ENCODE results near the gene WIZ. TPM values are rescaled to one million over a fixed set of nuclear protein-coding genes. Genes with fewer than 3 reads are reported as not detected.

Gene WIZ
- total RNA-seq, 1 experiment from 2014 or later, result 37.5 TPM

GRCh38 chr19:15381429-15381828 is 68.3 kb downstream of the WIZ start:
- CTCF ChIA-PET, result no interaction called here
- peaks cover 18% of the 10 kb centered on the region for H3K4me1 ChIP-seq
- H3K27ac Mint-ChIP-seq (ENCODE audit: unreplicated experiment), result no peak overlapping the region
- H3K4me1 Mint-ChIP-seq (ENCODE audit: low read depth, unreplicated experiment), result peaks cover 15% of the 10 kb centered on the region
- H3K36me3 ChIP-seq (ENCODE audit: control insufficient read depth, insufficient read depth, low read length), result no peaks in the 10 kb centered on the region
- no peak for DNase-seq
- POLR2A ChIA-PET, result no interaction called here
- H3K27me3 Mint-ChIP-seq (ENCODE audit: insufficient read depth, unreplicated experiment), result no peaks in the 10 kb centered on the region
- BruUV-seq (replicated peaks), result no TSS peak
- intact Hi-C loops (cut with micrococcal nuclease; ENCODE audit: unreplicated experiment), result no loop called here
- peaks cover 49% of the 10 kb centered on the region for H3K36me3 Mint-ChIP-seq (ENCODE audit: insufficient read depth, unreplicated experiment)
- no peaks in the 10 kb centered on the region for H3K9me3 Mint-ChIP-seq (ENCODE audit: unreplicated experiment)
- no peak overlapping the region for H3K4me3 ChIP-seq (ENCODE audit: low read depth, low read length)
- TF ChIP-seq CTCF (IDR thresholded peaks at IDR 0.05; ENCODE audit: insufficient read depth in 1 of 2, low read depth in 1 of 2, low read length in 1 of 2, severe bottlenecking in 1 of 2, unreplicated experiment in 1 of 2), result no peak
- H3K27me3 ChIP-seq (replicated peaks; ENCODE audit: control insufficient read depth, insufficient read depth, low read length), result no peaks in the 10 kb centered on the region
- no peaks in the 10 kb centered on the region for H3K9me3 ChIP-seq
- peak overlapping the region; percentile 86 for H3K4me3 Mint-ChIP-seq (ENCODE audit: unreplicated experiment)

- peak overlapping the region; percentile 86 for H3K4me3 Mint-ChIP-seq (ENCODE audit: unreplicated experiment)
- H3K4me1 Mint-ChIP-seq (ENCODE audit: low read depth, unreplicated experiment), result peaks cover 16% of the 10 kb centered on the region
- DNase-seq, result peak; percentile 85 to 90
- H3K9me3 ChIP-seq, result no peaks in the 10 kb centered on the region
- H3K36me3 Mint-ChIP-seq (ENCODE audit: insufficient read depth, unreplicated experiment), result peaks cover 50% of the 10 kb centered on the region
- BruUV-seq (replicated peaks), result no TSS peak
- ChIA-PET CTCF (interaction anchor here (0.6 to 3.0 kb wide), 6 partner anchors 39 to 936 kb away, joined by 3 to 20 read pairs (median 8); partner anchors contain the start of gene AKAP8L), POLR2A (interaction anchor here (0.6 to 4.1 kb wide), 5 partner anchors 39 to 143 kb away, joined by 3 to 40 read pairs (median 6); partner anchors contain the start of genes AKAP8L and BRD4)
- H3K4me1 ChIP-seq, result peaks cover 18% of the 10 kb centered on the region
- no peak for TF ChIP-seq CTCF (IDR thresholded peaks at IDR 0.05; ENCODE audit: insufficient read depth in 1 of 2, low read depth in 1 of 2, low read length in 1 of 2, severe bottlenecking in 1 of 2, unreplicated experiment in 1 of 2)
- intact Hi-C loops (cut with micrococcal nuclease; ENCODE audit: unreplicated experiment), result loop anchor here (1.0 to 5.0 kb wide), 4 partner anchors 37 to 177 kb away; partner anchors contain the start of genes AKAP8L and BRD4
- H3K4me3 ChIP-seq (ENCODE audit: low read depth, low read length), result peak overlapping the region; percentile 51
- H3K27me3 Mint-ChIP-seq (ENCODE audit: insufficient read depth, unreplicated experiment), result no peaks in the 10 kb centered on the region
- peak overlapping the region; percentile 100 for H3K27ac Mint-ChIP-seq (ENCODE audit: unreplicated experiment)
- H3K27me3 ChIP-seq (replicated peaks; ENCODE audit: control insufficient read depth, insufficient read depth, low read length), result no peaks in the 10 kb centered on the region
- H3K36me3 ChIP-seq (ENCODE audit: control insufficient read depth, insufficient read depth, low read length), result no peaks in the 10 kb centered on the region
- H3K9me3 Mint-ChIP-seq (ENCODE audit: unreplicated experiment), result no peaks in the 10 kb centered on the region
Measured at GRCh38 chr19:15379999-15380647, 69.6 kb downstream of the WIZ start.

GRCh38 chr19:15379083-15379998 is 70.4 kb downstream of the WIZ start, which contains the start of gene AKAP8:
Gene AKAP8 (minus strand): TSS chr19:15379787. CDS start chr19:15379731, 56 bp downstream.
- no peaks in the 10 kb centered on the region for H3K27me3 Mint-ChIP-seq (ENCODE audit: insufficient read depth, unreplicated experiment)
- no peaks in the 10 kb centered on the region for H3K9me3 Mint-ChIP-seq (ENCODE audit: unreplicated experiment)
- H3K36me3 Mint-ChIP-seq (ENCODE audit: insufficient read depth, unreplicated experiment), result peaks cover 58% of the 10 kb centered on the region
- no TSS peak for BruUV-seq (replicated peaks)
- peak within 1 kb of the TSS; percentile 98 for H3K4me3 ChIP-seq (ENCODE audit: low read depth, low read length)
- peak within 1 kb of the TSS; percentile 86 for H3K4me3 Mint-ChIP-seq (ENCODE audit: unreplicated experiment)
- no peaks in the 10 kb centered on the region for H3K27me3 ChIP-seq (replicated peaks; ENCODE audit: control insufficient read depth, insufficient read depth, low read length)
- H3K27ac Mint-ChIP-seq (ENCODE audit: unreplicated experiment), result peak within 1 kb of the TSS; percentile 100
- peaks cover 16% of the 10 kb centered on the region for H3K4me1 Mint-ChIP-seq (ENCODE audit: low read depth, unreplicated experiment)
- no peaks in the 10 kb centered on the region for H3K9me3 ChIP-seq
- H3K36me3 ChIP-seq (ENCODE audit: control insufficient read depth, insufficient read depth, low read length), result no peaks in the 10 kb centered on the region
- peak; percentile 97 to 98 for DNase-seq
- no peak for TF ChIP-seq CTCF (IDR thresholded peaks at IDR 0.05; ENCODE audit: insufficient read depth in 1 of 2, low read depth in 1 of 2, low read length in 1 of 2, severe bottlenecking in 1 of 2, unreplicated experiment in 1 of 2)
- H3K4me1 ChIP-seq, result peaks cover 18% of the 10 kb centered on the region
- CTCF ChIA-PET, result interaction anchor here (0.6 to 3.0 kb wide), 9 partner anchors 40 to 937 kb away, joined by 3 to 20 read pairs (median 4); partner anchors contain the start of gene AKAP8L
- intact Hi-C loops (cut with micrococcal nuclease; ENCODE audit: unreplicated experiment), result loop anchor here (1.0 to 5.0 kb wide), 4 partner anchors 38 to 178 kb away; partner anchors contain the start of genes AKAP8L and BRD4
- POLR2A ChIA-PET, result interaction anchor here (0.6 to 4.1 kb wide), 12 partner anchors 9 to 198 kb away, joined by 3 to 40 read pairs (median 5); partner anchors contain the start of genes AKAP8L and BRD4

Measured in Caco-2 (cell line).